ENCODE measurements around the gene HID1. TPM values are rescaled to one million over a fixed set of nuclear protein-coding genes. Genes with fewer than 3 reads are reported as not detected.
A peak's percentile ranks its signal among the peaks of the same experiment; 100 is the strongest.

HID1 gene
- total and polyA plus RNA-seq, 2 donors (not counting 1 experiment from before 2014, with no cell fraction given), result 3.9 to 4.0 TPM

DNA sequence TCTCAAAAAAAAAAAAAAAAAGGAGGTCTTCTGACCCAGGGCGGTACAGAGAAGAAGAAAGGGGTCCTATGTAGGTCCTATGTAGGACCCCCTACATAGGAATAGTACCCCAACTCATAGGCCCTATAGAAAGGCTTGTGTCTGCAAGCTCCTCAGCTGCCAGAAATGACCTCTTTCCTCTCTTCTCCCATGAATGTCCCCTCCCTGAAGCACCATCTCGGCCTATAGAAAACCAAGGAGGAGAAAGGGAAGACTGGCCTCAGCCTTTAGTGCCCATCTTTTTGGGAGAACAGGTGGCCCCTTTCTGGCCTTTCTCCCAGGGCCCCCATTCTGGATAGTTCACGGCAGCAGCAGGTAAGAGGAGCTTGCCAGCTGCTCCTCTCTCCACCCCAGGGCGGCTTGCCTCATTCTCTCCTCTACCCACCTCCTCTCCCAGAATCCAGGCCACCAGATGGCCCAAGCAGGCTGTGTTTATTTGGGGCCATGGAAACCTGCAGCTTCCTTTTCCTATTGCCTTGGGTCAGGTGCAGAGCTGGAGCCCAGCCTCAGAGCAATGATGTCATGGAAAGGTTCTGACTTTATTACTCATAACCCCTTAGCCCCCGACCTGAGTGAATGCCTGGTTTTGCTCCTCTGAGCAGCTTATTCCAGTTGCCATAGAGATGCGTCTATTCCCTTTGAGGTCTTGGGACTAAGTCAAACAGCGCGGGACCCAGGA, 38.3 kb upstream of the HID1 start:
- Histone ChIP-seq H3K79me2 (ENCODE audit: control insufficient read depth, insufficient read depth, low read length) (peaks cover 20% of the 10 kb centered on the region), H4K20me1 (ENCODE audit: control insufficient read depth, insufficient read depth, low read length, poor library complexity, severe bottlenecking) (no peaks in the 10 kb centered on the region), H3K27ac (ENCODE audit: low read length in 2 of 2) (no peak overlapping the region), H3K4me1 (ENCODE audit: control insufficient read depth in 2 of 2, insufficient read depth in 2 of 2, low read length in 2 of 2) (peaks cover 15 to 16% of the 10 kb centered on the region in 2 donors), H3K4me2 (replicated peaks; ENCODE audit: low read depth, low read length, poor library complexity, severe bottlenecking) (no peak overlapping the region), H3K9me3 (ENCODE audit: control extremely low read depth in 1 of 3, control insufficient read depth in 2 of 3, insufficient read depth in 1 of 3, low read length in 2 of 3) (no peaks in the 10 kb centered on the region), H3K4me3 (ENCODE audit: control extremely low read depth in 1 of 5, extremely low read depth in 1 of 5, insufficient read depth in 1 of 5, low read depth in 2 of 5, low read length in 4 of 5) (no peak overlapping the region), H2AFZ (ENCODE audit: insufficient read depth, low read depth, low read length, poor library complexity, severe bottlenecking) (peak overlapping the region; percentile 91), H3K27me3 (replicated peaks in 1 of 4; ENCODE audit: control extremely low read depth in 1 of 4, control insufficient read depth in 3 of 4, insufficient read depth in 4 of 4, low read length in 3 of 4) (peaks cover 0 to 4% (median 0%) of the 10 kb centered on the region in 4 experiments), H3K36me3 (replicated peaks in 1 of 2; ENCODE audit: control extremely low read depth in 1 of 2, control insufficient read depth in 1 of 2, extremely low read depth in 1 of 2, insufficient read depth in 2 of 2, low read length in 1 of 2) (no peaks in the 10 kb centered on the region), H3K9ac (ENCODE audit: low read length) (no peak overlapping the region)
- 82% methylated on average over 4 of the region's 8 CpGs for WGBS (ENCODE audit: insufficient coverage)
- Mint-ChIP-seq H3K27ac (no peak overlapping the region), H3K4me3 (peak overlapping the region; percentile 59), H3K9me3 (ENCODE audit: insufficient read depth) (no peaks in the 10 kb centered on the region), H3K4me1 (peaks cover 22% of the 10 kb centered on the region), H3K27me3 (no peaks in the 10 kb centered on the region)
- ATAC-seq (ENCODE audit: low read depth), result no peak
- intact Hi-C loops (cut with micrococcal nuclease), result no loop called here
- ChIA-PET CTCF (interaction anchor here (1.1 to 3.2 kb wide), 11 partner anchors 22 to 265 kb away, joined by 3 to 56 read pairs (median 4); partner anchors contain the start of genes CDR2L, HID1 and SLC16A5), POLR2A (interaction anchor here (0.8 kb wide), 1 partner anchor 39 kb away, joined by 4 read pairs; no protein-coding TSS in a partner anchor)
- TF ChIP-seq, protein P1, sequence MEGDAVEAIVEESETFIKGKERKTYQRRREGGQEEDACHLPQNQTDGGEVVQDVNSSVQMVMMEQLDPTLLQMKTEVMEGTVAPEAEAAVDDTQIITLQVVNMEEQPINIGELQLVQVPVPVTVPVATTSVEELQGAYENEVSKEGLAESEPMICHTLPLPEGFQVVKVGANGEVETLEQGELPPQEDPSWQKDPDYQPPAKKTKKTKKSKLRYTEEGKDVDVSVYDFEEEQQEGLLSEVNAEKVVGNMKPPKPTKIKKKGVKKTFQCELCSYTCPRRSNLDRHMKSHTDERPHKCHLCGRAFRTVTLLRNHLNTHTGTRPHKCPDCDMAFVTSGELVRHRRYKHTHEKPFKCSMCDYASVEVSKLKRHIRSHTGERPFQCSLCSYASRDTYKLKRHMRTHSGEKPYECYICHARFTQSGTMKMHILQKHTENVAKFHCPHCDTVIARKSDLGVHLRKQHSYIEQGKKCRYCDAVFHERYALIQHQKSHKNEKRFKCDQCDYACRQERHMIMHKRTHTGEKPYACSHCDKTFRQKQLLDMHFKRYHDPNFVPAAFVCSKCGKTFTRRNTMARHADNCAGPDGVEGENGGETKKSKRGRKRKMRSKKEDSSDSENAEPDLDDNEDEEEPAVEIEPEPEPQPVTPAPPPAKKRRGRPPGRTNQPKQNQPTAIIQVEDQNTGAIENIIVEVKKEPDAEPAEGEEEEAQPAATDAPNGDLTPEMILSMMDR (IDR thresholded peaks at IDR 0.05), result no peak
- TF ChIP-seq EZH2 (IDR thresholded peaks at IDR 0.05; ENCODE audit: borderline replicate concordance, insufficient read depth, low read depth, low read length, poor library complexity, severe bottlenecking), result no peak
- DNase-seq, result no peak

- ATAC-seq (ENCODE audit: low read depth), result no peak
- POLR2A ChIA-PET, result no interaction called here
- Histone ChIP-seq H3K27me3 (replicated peaks in 1 of 4; ENCODE audit: control extremely low read depth in 1 of 4, control insufficient read depth in 3 of 4, insufficient read depth in 4 of 4, low read length in 3 of 4) (peaks cover 0 to 4% (median 0%) of the 10 kb centered on the region in 4 experiments), H4K20me1 (ENCODE audit: control insufficient read depth, insufficient read depth, low read length, poor library complexity, severe bottlenecking) (no peaks in the 10 kb centered on the region), H3K9me3 (ENCODE audit: control extremely low read depth in 1 of 3, control insufficient read depth in 2 of 3, insufficient read depth in 1 of 3, low read length in 2 of 3) (no peaks in the 10 kb centered on the region), H3K36me3 (replicated peaks in 1 of 2; ENCODE audit: control extremely low read depth in 1 of 2, control insufficient read depth in 1 of 2, extremely low read depth in 1 of 2, insufficient read depth in 2 of 2, low read length in 1 of 2) (no peaks in the 10 kb centered on the region), H3K4me2 (replicated peaks; ENCODE audit: low read depth, low read length, poor library complexity, severe bottlenecking) (no peak overlapping the region), H3K4me3 (ENCODE audit: control extremely low read depth in 1 of 5, extremely low read depth in 1 of 5, insufficient read depth in 1 of 5, low read depth in 2 of 5, low read length in 4 of 5) (no peak overlapping the region), H3K27ac (ENCODE audit: low read length in 2 of 2) (no peak overlapping the region), H2AFZ (ENCODE audit: insufficient read depth, low read depth, low read length, poor library complexity, severe bottlenecking) (no peak overlapping the region), H3K4me1 (ENCODE audit: control insufficient read depth in 2 of 2, insufficient read depth in 2 of 2, low read length in 2 of 2) (peaks cover 15 to 16% of the 10 kb centered on the region in 2 donors), H3K79me2 (ENCODE audit: control insufficient read depth, insufficient read depth, low read length) (peaks cover 13% of the 10 kb centered on the region), H3K9ac (ENCODE audit: low read length) (no peak overlapping the region)
- CTCF ChIA-PET, result interaction anchor here (0.7 to 1.2 kb wide), 2 partner anchors 11 to 130 kb away, joined by 3 read pairs; no protein-coding TSS in a partner anchor
- no peak overlapping the region for H3K4me3 Mint-ChIP-seq
- DNase-seq, result no peak
- TF ChIP-seq, protein P1 (IDR thresholded peaks at IDR 0.05), result no peak
- no peak for TF ChIP-seq EZH2 (IDR thresholded peaks at IDR 0.05; ENCODE audit: borderline replicate concordance, insufficient read depth, low read depth, low read length, poor library complexity, severe bottlenecking)
- WGBS (ENCODE audit: insufficient coverage), result 100% methylated on average over 2 of the region's 2 CpGs
- no peak overlapping the region for H3K27ac Mint-ChIP-seq
- no peaks in the 10 kb centered on the region for H3K9me3 Mint-ChIP-seq (ENCODE audit: insufficient read depth)
- intact Hi-C loops (cut with micrococcal nuclease), result no loop called here
- H3K4me1 Mint-ChIP-seq, result peaks cover 20% of the 10 kb centered on the region
- no peaks in the 10 kb centered on the region for H3K27me3 Mint-ChIP-seq
Measured at GRCh38 chr17:75009139-75009724, 36.7 kb upstream of the HID1 start.

All from B cell (primary cell).